DOHH2 (cell line): ENCODE data around the gene MINK1.
"Not testable (repeated sequence)": the region's sequence is repeated elsewhere in the genome, so short reads cannot be mapped to it uniquely, and the experiment has no call there.

Experiments
- H3F3A ChIP-seq: fragments of 200-600 bp; sonication (generic), shearing (Covaris generic); 2 replicates; pipeline ENCODE4 v1.6.0; 2016; ENCODE audit warnings: antibody characterized with exemption, mild to moderate bottlenecking; ENCODE audit not compliant: control insufficient read depth, insufficient read depth
- H3K27ac ChIP-seq: fragments of 200-600 bp; sonication (generic); 2 replicates; pipeline ENCODE4 v1.5.1; 2014; ENCODE audit warnings: low read depth, mild to moderate bottlenecking, low read length, moderate library complexity
- H3K27me3 ChIP-seq: fragments of 200-600 bp; sonication (generic); 2 replicates; pipeline ENCODE4 v1.6.1; 2014; ENCODE audit warnings: mild to moderate bottlenecking, low read length, mixed read lengths; ENCODE audit not compliant: control insufficient read depth
- H3K36me3 ChIP-seq: fragments of 200-600 bp; sonication (generic); 2 replicates; pipeline ENCODE4 v1.6.1; 2014; ENCODE audit warnings: mild to moderate bottlenecking, low read length, moderate library complexity, mixed read lengths; ENCODE audit not compliant: control insufficient read depth
- H3K4me1 ChIP-seq: fragments of 200-600 bp; sonication (generic); 2 replicates; pipeline ENCODE4 v1.6.1; 2014; ENCODE audit warnings: mild to moderate bottlenecking, low read length, mixed read lengths; ENCODE audit not compliant: control insufficient read depth
- H3K4me2 ChIP-seq: fragments of 200-600 bp; sonication (generic); 2 replicates; pipeline ENCODE4 v1.6.0; 2014; ENCODE audit warnings: mild to moderate bottlenecking, low read length, moderate library complexity
- H3K4me3 ChIP-seq: fragments of 200-600 bp; sonication (generic); 2 replicates; pipeline ENCODE4 v1.5.1; 2014; ENCODE audit warnings: mild to moderate bottlenecking, low read length, mixed read lengths
- H3K79me2 ChIP-seq: fragments of 200-600 bp; sonication (generic); 2 replicates; pipeline ENCODE4 v1.6.1; 2014; ENCODE audit warnings: mild to moderate bottlenecking, low read length, mixed read lengths; ENCODE audit not compliant: control insufficient read depth
- H3K9me2 ChIP-seq: fragments of 200-600 bp; sonication (generic); replicated peaks from 2 replicates; pipeline ENCODE4 v1.6.1; 2014; ENCODE audit warnings: mild to moderate bottlenecking, low read length, mixed read lengths; ENCODE audit not compliant: control insufficient read depth
- H3K9me3 ChIP-seq: fragments of 200-600 bp; sonication (generic); 2 replicates; pipeline ENCODE4 v1.6.1; 2014; ENCODE audit warnings: antibody characterized with exemption, low read length, mixed read lengths; ENCODE audit not compliant: control insufficient read depth, insufficient read depth
- H4K20me1 ChIP-seq: fragments of 200-600 bp; sonication (generic); 2 replicates; pipeline ENCODE4 v1.6.0; 2014; ENCODE audit warnings: low read depth, mild to moderate bottlenecking, antibody characterized with exemption, low read length, moderate library complexity; ENCODE audit not compliant: control insufficient read depth, insufficient read depth
- CTCF ChIP-seq: fragments of 200-600 bp; sonication (generic); IDR thresholded peaks from one replicate; pipeline ENCODE4 v1.5.1; 2014; ENCODE audit warnings: antibody characterized with exemption, mild to moderate bottlenecking, low read depth, low read length; ENCODE audit not compliant: poor library complexity, severe bottlenecking
- EZH2phosphoT487 ChIP-seq: fragments of 200-600 bp; sonication (generic); IDR thresholded peaks from 2 replicates; pipeline ENCODE4 v1.6.1; 2017; ENCODE audit warnings: borderline replicate concordance, mild to moderate bottlenecking, antibody characterized with exemption, low read length, moderate library complexity, mixed read lengths

MINK1 gene

GRCh38 chr17:4823373-4824089 is 9.6 kb upstream of the MINK1 start:
- H3K4me2 ChIP-seq = no peak overlapping the region
- no peaks in the 10 kb centered on the region for H4K20me1 ChIP-seq
- H3K27me3 ChIP-seq = peaks cover 3% of the 10 kb centered on the region; the same call in 1 of the 2 replicates
- H3K27ac ChIP-seq = no peak overlapping the region
- no peaks in the 10 kb centered on the region for H3K36me3 ChIP-seq
- H3F3A ChIP-seq = no peaks in the 10 kb centered on the region
- H3K4me1 ChIP-seq = no peaks in the 10 kb centered on the region
- TF ChIP-seq CTCF (no peak), EZH2phosphoT487 (no peak)
- no peaks in the 10 kb centered on the region for H3K9me2 ChIP-seq
- H3K9me3 ChIP-seq = no peaks in the 10 kb centered on the region
- no peaks in the 10 kb centered on the region for H3K79me2 ChIP-seq
- H3K4me3 ChIP-seq = no peak overlapping the region

GRCh38 chr17:4827399-4827798 is 5.7 kb upstream of the MINK1 start:
- no peaks in the 10 kb centered on the region for H3K36me3 ChIP-seq
- no peaks in the 10 kb centered on the region for H3K9me3 ChIP-seq
- TF ChIP-seq CTCF (no peak), EZH2phosphoT487 (no peak)
- peaks cover 5% of the 10 kb centered on the region; the same call in 1 of the 2 replicates for H3K27me3 ChIP-seq
- no peaks in the 10 kb centered on the region for H3K79me2 ChIP-seq
- no peak overlapping the region for H3K27ac ChIP-seq
- H3K4me1 ChIP-seq = no peaks in the 10 kb centered on the region
- H3K4me3 ChIP-seq = no peak overlapping the region
- no peaks in the 10 kb centered on the region for H4K20me1 ChIP-seq
- no peaks in the 10 kb centered on the region for H3K9me2 ChIP-seq
- H3K4me2 ChIP-seq = no peak overlapping the region
- H3F3A ChIP-seq = no peaks in the 10 kb centered on the region

- peak overlapping the region; percentile 83 for H3K4me2 ChIP-seq
- not testable (repeated sequence) for H3K27me3 ChIP-seq, H3F3A ChIP-seq, H3K36me3 ChIP-seq, H3K27ac ChIP-seq, H3K9me3 ChIP-seq, H3K9me2 ChIP-seq
- peaks cover 44% of the 10 kb centered on the region for H3K79me2 ChIP-seq
- peak overlapping the region; percentile 88 for H3K4me3 ChIP-seq
- peaks cover 24% of the 10 kb centered on the region for H3K4me1 ChIP-seq
- H4K20me1 ChIP-seq = peaks cover 15% of the 10 kb centered on the region
These were observed 337 bp upstream of the MINK1 start for GRCh38 chr17:4832829-4833177.

GRCh38 chr17:4833941-4834680 is 971 bp downstream of the MINK1 start:
- Histone ChIP-seq H3K4me1 (peaks cover 24% of the 10 kb centered on the region), H4K20me1 (peaks cover 15% of the 10 kb centered on the region), H3K9me2 (no peaks in the 10 kb centered on the region), H3K4me3 (peak overlapping the region; percentile 88), H3K79me2 (peaks cover 54% of the 10 kb centered on the region), H3K4me2 (peak overlapping the region; percentile 96), H3K27me3 (no peaks in the 10 kb centered on the region), H3K9me3 (no peaks in the 10 kb centered on the region), H3K27ac (no peak overlapping the region), H3K36me3 (peaks cover 5% of the 10 kb centered on the region; the same call in 1 of the 2 replicates), H3F3A (no peaks in the 10 kb centered on the region)
- no peak for TF ChIP-seq CTCF
- TF ChIP-seq EZH2phosphoT487 = no peak
